Fibroblast of skin of abdomen (primary cell): ENCODE results near the gene TACR2.
"Not testable (repeated sequence)": the region's sequence is repeated elsewhere in the genome, so short reads cannot be mapped to it uniquely, and the experiment has no call there.

Experiments
- DNase-seq: peaks from one replicate; pipeline ENCODE4 v3.0.0-alpha.2; 2013

Gene TACR2

GRCh38 chr10:69450395-69450794, 33.7 kb upstream of the TACR2 start:
- DNase-seq, result not testable (repeated sequence)

GRCh38 chr10:69449841-69450240, 33.1 kb upstream of the TACR2 start:
- DNase-seq, result no peak

- peak; percentile 73 for DNase-seq
Measured at GRCh38 chr10:69446650-69447151, 30.0 kb upstream of the TACR2 start.

GRCh38 chr10:69446229-69446628, 29.5 kb upstream of the TACR2 start:
- DNase-seq, result no peak

- no peak for DNase-seq
Measured at GRCh38 chr10:69445041-69445440, 28.3 kb upstream of the TACR2 start.

GRCh38 chr10:69443354-69443753, 26.6 kb upstream of the TACR2 start:
- no peak for DNase-seq

GRCh38 chr10:69439813-69440506, 23.2 kb upstream of the TACR2 start:
- peak; percentile 25 for DNase-seq

GRCh38 chr10:69439350-69439739, 22.6 kb upstream of the TACR2 start:
- DNase-seq, result no peak

GRCh38 chr10:69438536-69439349, 22.0 kb upstream of the TACR2 start:
- DNase-seq, result peak; percentile 28

GRCh38 chr10:69437321-69438259, 20.9 kb upstream of the TACR2 start:
- no peak for DNase-seq

- no peak for DNase-seq
Measured at GRCh38 chr10:69435966-69436520, 19.3 kb upstream of the TACR2 start.

- no peak for DNase-seq
Measured at GRCh38 chr10:69434926-69435325, 18.2 kb upstream of the TACR2 start.

GRCh38 chr10:69434169-69434568, 17.5 kb upstream of the TACR2 start:
- DNase-seq, result no peak

- no peak for DNase-seq
Measured at GRCh38 chr10:69428165-69428564, 11.4 kb upstream of the TACR2 start.

GRCh38 chr10:69426376-69426727, 9.6 kb upstream of the TACR2 start:
- DNase-seq, result no peak

- no peak for DNase-seq
Measured at GRCh38 chr10:69425511-69426298, 9.0 kb upstream of the TACR2 start.

GRCh38 chr10:69425041-69425440, 8.3 kb upstream of the TACR2 start:
- DNase-seq, result no peak

GRCh38 chr10:69422676-69423075, 6.0 kb upstream of the TACR2 start:
- no peak for DNase-seq

- DNase-seq, result no peak
Measured at GRCh38 chr10:69421611-69422308, 5.0 kb upstream of the TACR2 start.

- no peak for DNase-seq
Measured at GRCh38 chr10:69419744-69420126, 3.0 kb upstream of the TACR2 start.
